HepG2 (cell line): ENCODE measurements around the gene ASF1B. TPM values are rescaled to one million over a fixed set of nuclear protein-coding genes. Genes with fewer than 3 reads are reported as not detected.

Experiments
- ARNT2 ChIP-seq: sonication (generic); formaldehyde crosslinking; IDR thresholded peaks from 2 replicates; pipeline ENCODE4 v1.8.0; 2022; ENCODE audit warnings: mild to moderate bottlenecking, low read depth, missing genetic modification reagents, moderate library complexity
- ASH2L ChIP-seq: fragments of 300-600, 200-600 bp; sonication (generic); IDR thresholded peaks from 2 replicates; pipeline ENCODE4 v1.7.0; 2017; ENCODE audit warnings: low read depth, mild to moderate bottlenecking, moderate library complexity, mixed read lengths, low read length; ENCODE audit not compliant: insufficient read length
- CHD2 ChIP-seq: IDR thresholded peaks from 2 replicates; pipeline ENCODE4 v1.6.1; 2011; ENCODE audit warnings: low read depth, low read length, improper control_type of control experiment
- LCORL ChIP-seq, 2 experiments: fragments of 450-650 bp in 1 of 2; sonication (generic) in 1 of 2; formaldehyde crosslinking in 1 of 2; IDR thresholded peaks; 2 replicates each; pipeline versions ENCODE4 v1.5.0 to v1.6.1; 2017 to 2020; ENCODE audit warnings: antibody characterized with exemption in 1 of 2, missing genetic modification reagents in 1 of 2
- NAIF1 ChIP-seq: sonication (generic); formaldehyde crosslinking; IDR thresholded peaks from 2 replicates; pipeline ENCODE4 v1.5.0; 2020; ENCODE audit warnings: mild to moderate bottlenecking, missing genetic modification reagents, borderline replicate concordance
- SALL1 ChIP-seq: sonication (generic); formaldehyde crosslinking; IDR thresholded peaks from 2 replicates; pipeline ENCODE4 v1.8.0; 2022; ENCODE audit warnings: mild to moderate bottlenecking, missing genetic modification reagents
- SCMH1 ChIP-seq: sonication (generic); formaldehyde crosslinking; IDR thresholded peaks from 2 replicates; pipeline ENCODE4 v1.9.0; 2021; ENCODE audit warnings: missing genetic modification reagents, mild to moderate bottlenecking, borderline replicate concordance
- SOX5 ChIP-seq: IDR thresholded peaks from 2 replicates; pipeline ENCODE4 v1.6.1; 2016; ENCODE audit warnings: borderline replicate concordance
- TAF15 ChIP-seq: fragments of 200-400 bp; formaldehyde crosslinking; IDR thresholded peaks from one replicate; pipeline ENCODE4 v1.6.1; 2018; ENCODE audit warnings: mild to moderate bottlenecking, low read depth, low read length; ENCODE audit not compliant: poor library complexity, severe bottlenecking
- TARDBP ChIP-seq: sonication (generic); formaldehyde crosslinking; IDR thresholded peaks from 2 replicates; pipeline ENCODE4 v1.8.0; 2022; ENCODE audit warnings: mild to moderate bottlenecking, missing genetic modification reagents
- TBX2 ChIP-seq: sonication (generic); formaldehyde crosslinking; IDR thresholded peaks from 2 replicates; pipeline ENCODE4 v1.5.0; 2020; ENCODE audit warnings: missing genetic modification reagents, mild to moderate bottlenecking, borderline replicate concordance
- ZMAT3 ChIP-seq: sonication (generic); formaldehyde crosslinking; conservative IDR thresholded peaks from 2 replicates; pipeline ENCODE4 v1.7.0; 2021; ENCODE audit warnings: missing genetic modification reagents
- ZNF20 ChIP-seq: sonication (generic); formaldehyde crosslinking; IDR thresholded peaks from 2 replicates; pipeline ENCODE4 v1.4.0; 2020; ENCODE audit warnings: mild to moderate bottlenecking, moderate library complexity, missing genetic modification reagents
- ZNF337 ChIP-seq: sonication (generic); formaldehyde crosslinking; IDR thresholded peaks from 2 replicates; pipeline ENCODE4 v1.5.1; 2020; ENCODE audit warnings: missing genetic modification reagents, low read depth, mild to moderate bottlenecking, borderline replicate concordance
- ZNF709 ChIP-seq: sonication (generic); formaldehyde crosslinking; IDR thresholded peaks from 2 replicates; pipeline ENCODE4 v1.5.0; 2020; ENCODE audit warnings: mild to moderate bottlenecking, missing genetic modification reagents
- ZNF746 ChIP-seq: sonication (generic); formaldehyde crosslinking; IDR thresholded peaks from 2 replicates; pipeline ENCODE4 v1.8.0; 2022; ENCODE audit warnings: mild to moderate bottlenecking, missing genetic modification reagents
- ZNF782 ChIP-seq: sonication (generic); formaldehyde crosslinking; IDR thresholded peaks from 2 replicates; pipeline ENCODE4 v1.4.0; 2020; ENCODE audit warnings: missing genetic modification reagents, mild to moderate bottlenecking, borderline replicate concordance
- ZSCAN9 ChIP-seq: IDR thresholded peaks from 2 replicates; pipeline ENCODE4 v1.6.1; 2016; ENCODE audit warnings: borderline replicate concordance
- polyA plus RNA-seq, 8 experiments: library from polyadenylated mRNA; depleted of rRNA in 3 of 8; stranded (reverse) in 7 of 8; unstranded in 1 of 8; fragments of >200 nt; fragmentation: Illumina TruSeq in 4 of 8; extraction: Trizol in 4 of 8; gene quantifications; 2 replicates each; pipeline versions ENCODE4 v1.2.1 to v1.2.3, GENCODE V29; 2011 to 2016; ENCODE audit warnings: low read depth in 4 of 8, missing spikeins in 1 of 8, mixed read lengths in 1 of 8; ENCODE audit not compliant: insufficient read depth in 1 of 8
- total RNA-seq, 5 experiments: library from RNA; depleted of rRNA; stranded (reverse); fragments of >200 nt; fragmentation: Illumina TruSeq; extraction: Trizol; gene quantifications; 2 replicates each; pipeline ENCODE4 v1.2.3, GENCODE V29; 2016; ENCODE audit warnings: low read depth in 1 of 5
- TF ChIP-seq, protein P1 (sequence below): sonication (generic); formaldehyde crosslinking; IDR thresholded peaks from 2 replicates; pipeline ENCODE4 v1.4.0; 2020; ENCODE audit warnings: missing genetic modification reagents, mild to moderate bottlenecking, borderline replicate concordance
- TF ChIP-seq, protein P2 (sequence below): sonication (generic); formaldehyde crosslinking; IDR thresholded peaks from 2 replicates; pipeline ENCODE4 v1.4.0; 2020; ENCODE audit warnings: missing genetic modification reagents

ASF1B gene
- total and polyA plus RNA-seq, 2 of the 13 experiments (the other 11 are each of a cell fraction or from before 2014, with no cell fraction given), result 18.2 to 24.8 TPM

DNA sequence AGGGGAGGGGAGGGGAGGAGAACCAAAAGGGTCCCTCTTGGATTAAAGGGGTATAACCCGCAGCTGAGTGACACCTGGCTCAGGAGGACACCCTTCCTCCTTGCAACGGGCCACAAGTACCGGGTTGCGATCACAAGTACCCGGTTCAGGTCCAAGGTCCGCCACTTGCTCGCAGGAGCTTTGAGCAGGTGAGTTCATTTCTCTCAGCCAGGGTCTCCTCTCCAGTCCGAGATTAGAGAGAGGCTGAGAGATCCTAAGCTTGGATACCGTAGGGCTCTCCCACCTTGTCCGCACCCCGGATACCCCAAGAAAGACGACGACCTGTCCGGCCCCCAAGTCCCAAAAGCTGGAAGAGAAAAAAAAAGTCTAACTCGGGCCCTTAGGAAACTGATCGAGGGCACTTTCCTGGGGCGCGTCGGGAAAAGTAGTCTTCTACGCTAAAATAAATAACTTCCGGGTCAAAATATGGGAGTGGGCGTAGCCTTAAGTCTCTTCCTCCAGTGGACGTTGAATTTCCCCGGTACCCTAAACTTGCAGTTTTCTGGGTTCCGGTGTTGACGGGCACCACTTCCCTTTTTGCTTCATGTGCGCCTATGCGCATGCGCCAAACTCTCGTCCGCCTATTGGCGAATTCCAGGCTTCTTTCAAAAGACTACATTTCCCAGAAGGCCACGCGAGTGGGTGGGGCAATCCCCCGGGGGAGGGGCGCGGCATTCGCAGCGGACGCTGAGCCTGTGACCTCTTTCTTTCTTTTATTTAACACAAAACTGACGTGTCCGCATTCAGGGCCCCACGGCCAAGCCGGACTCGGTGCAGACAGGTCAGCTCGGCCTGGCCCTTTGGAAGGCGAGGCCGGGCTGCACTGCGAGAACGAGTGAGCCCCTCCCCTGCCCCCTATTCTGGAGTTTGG is 55.2 kb downstream of the ASF1B start (continued):
- TF ChIP-seq ASH2L (peak; percentile 77), ZNF746 (CRISPR knock-in tag) (peak; percentile 78; the same call in 1 of the 2 replicates), SOX5 (CRISPR knock-in tag) (peak; percentile 31; the same call in 1 of the 2 replicates), ZNF709 (CRISPR knock-in tag) (peak; percentile 35; the same call in 1 of the 2 replicates), NAIF1 (CRISPR knock-in tag) (peak; percentile 84; the same call in 1 of the 2 replicates), ZNF782 (CRISPR knock-in tag) (0 out of 2 replicates have a peak, but pooled peaks have one; percentile 18), ZNF20 (CRISPR knock-in tag) (0 out of 2 replicates have a peak, but pooled peaks have one; percentile 55), TARDBP (0 out of 2 replicates have a peak, but pooled peaks have one; percentile 16), ZSCAN9 (CRISPR knock-in tag) (peak; percentile 19; the same call in 1 of the 2 replicates), TAF15 (no peak), TBX2 (CRISPR knock-in tag) (peak; percentile 67; the same call in 1 of the 2 replicates), SALL1 (CRISPR knock-in tag) (peak; percentile 47; the same call in 1 of the 2 replicates), LCORL (IDR thresholded peaks at IDR 0.05) (no peak), LCORL (CRISPR knock-in tag; IDR thresholded peaks at IDR 0.05) (0 out of 2 replicates have a peak, but pooled peaks have one; percentile 31), ARNT2 (0 out of 2 replicates have a peak, but pooled peaks have one; percentile 43), SCMH1 (CRISPR knock-in tag) (no peak), ZMAT3 (no peak; the same call in 1 of the 2 replicates), CHD2 (peak; percentile 9; the same call in 1 of the 2 replicates), ZNF337 (CRISPR knock-in tag) (no peak)
- TF ChIP-seq, protein P1, sequence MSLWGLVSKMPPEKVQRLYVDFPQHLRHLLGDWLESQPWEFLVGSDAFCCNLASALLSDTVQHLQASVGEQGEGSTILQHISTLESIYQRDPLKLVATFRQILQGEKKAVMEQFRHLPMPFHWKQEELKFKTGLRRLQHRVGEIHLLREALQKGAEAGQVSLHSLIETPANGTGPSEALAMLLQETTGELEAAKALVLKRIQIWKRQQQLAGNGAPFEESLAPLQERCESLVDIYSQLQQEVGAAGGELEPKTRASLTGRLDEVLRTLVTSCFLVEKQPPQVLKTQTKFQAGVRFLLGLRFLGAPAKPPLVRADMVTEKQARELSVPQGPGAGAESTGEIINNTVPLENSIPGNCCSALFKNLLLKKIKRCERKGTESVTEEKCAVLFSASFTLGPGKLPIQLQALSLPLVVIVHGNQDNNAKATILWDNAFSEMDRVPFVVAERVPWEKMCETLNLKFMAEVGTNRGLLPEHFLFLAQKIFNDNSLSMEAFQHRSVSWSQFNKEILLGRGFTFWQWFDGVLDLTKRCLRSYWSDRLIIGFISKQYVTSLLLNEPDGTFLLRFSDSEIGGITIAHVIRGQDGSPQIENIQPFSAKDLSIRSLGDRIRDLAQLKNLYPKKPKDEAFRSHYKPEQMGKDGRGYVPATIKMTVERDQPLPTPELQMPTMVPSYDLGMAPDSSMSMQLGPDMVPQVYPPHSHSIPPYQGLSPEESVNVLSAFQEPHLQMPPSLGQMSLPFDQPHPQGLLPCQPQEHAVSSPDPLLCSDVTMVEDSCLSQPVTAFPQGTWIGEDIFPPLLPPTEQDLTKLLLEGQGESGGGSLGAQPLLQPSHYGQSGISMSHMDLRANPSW, result no peak
- TF ChIP-seq, protein P2, sequence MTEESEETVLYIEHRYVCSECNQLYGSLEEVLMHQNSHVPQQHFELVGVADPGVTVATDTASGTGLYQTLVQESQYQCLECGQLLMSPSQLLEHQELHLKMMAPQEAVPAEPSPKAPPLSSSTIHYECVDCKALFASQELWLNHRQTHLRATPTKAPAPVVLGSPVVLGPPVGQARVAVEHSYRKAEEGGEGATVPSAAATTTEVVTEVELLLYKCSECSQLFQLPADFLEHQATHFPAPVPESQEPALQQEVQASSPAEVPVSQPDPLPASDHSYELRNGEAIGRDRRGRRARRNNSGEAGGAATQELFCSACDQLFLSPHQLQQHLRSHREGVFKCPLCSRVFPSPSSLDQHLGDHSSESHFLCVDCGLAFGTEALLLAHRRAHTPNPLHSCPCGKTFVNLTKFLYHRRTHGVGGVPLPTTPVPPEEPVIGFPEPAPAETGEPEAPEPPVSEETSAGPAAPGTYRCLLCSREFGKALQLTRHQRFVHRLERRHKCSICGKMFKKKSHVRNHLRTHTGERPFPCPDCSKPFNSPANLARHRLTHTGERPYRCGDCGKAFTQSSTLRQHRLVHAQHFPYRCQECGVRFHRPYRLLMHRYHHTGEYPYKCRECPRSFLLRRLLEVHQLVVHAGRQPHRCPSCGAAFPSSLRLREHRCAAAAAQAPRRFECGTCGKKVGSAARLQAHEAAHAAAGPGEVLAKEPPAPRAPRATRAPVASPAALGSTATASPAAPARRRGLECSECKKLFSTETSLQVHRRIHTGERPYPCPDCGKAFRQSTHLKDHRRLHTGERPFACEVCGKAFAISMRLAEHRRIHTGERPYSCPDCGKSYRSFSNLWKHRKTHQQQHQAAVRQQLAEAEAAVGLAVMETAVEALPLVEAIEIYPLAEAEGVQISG (CRISPR knock-in tag), result peak; percentile 92
